GM04504 (cell line): ENCODE data around the gene IQCK.

ENCODE experiments used
- DNase-seq: peaks from one replicate; pipeline ENCODE4 v3.0.0-alpha.2; 2012; ENCODE audit warnings: low read depth

Gene IQCK

GRCh38 chr16:19860166-19861041, 142.3 kb downstream of the IQCK start:
- DNase-seq, result no peak

DNA sequence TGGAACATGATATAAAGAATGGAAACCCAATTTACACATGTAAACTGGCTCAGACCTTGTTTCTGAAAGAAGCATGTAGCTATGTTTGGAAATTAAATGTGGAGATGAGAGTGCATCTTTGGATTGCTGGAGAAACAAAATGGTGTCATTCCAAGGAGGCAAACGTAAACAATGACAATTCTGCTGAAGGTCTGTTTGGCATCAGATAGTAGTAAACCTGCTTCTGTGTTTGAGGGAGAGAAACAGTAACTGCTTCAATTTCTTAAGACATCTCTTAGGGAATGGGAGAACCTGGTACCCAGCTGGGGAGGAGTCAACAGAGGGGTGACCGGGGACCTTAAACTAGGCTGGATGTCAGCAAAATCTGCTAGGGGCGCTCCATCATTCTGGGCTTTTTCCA, 143.1 kb downstream of the IQCK start:
- no peak for DNase-seq

GRCh38 chr16:19861811-19862327, 143.8 kb downstream of the IQCK start:
- DNase-seq, result no peak

- DNase-seq, result no peak
Measured at GRCh38 chr16:19863990-19864389, 145.9 kb downstream of the IQCK start.

DNA sequence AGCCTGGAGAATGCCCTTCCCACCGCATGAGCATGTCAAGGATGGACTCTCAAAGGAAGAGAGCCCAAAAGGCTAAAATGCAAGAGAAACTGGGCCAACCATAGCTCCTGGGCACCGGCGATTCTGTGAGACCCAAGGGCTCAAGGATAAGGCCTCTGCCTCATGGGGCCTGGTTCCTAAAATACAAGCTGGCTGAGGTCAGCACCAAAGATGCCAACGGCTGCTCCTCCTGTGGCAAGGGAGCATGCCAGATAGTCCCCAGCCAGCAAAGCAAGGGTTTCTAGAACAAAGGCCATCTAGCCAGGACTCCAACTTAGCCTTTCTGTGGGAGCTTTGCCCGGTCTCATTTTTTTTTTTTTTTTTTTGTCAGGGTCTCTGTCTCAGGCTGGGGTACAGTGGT, 146.5 kb downstream of the IQCK start:
- no peak for DNase-seq

GRCh38 chr16:19868421-19868820, 150.3 kb downstream of the IQCK start:
- DNase-seq, result no peak

DNA sequence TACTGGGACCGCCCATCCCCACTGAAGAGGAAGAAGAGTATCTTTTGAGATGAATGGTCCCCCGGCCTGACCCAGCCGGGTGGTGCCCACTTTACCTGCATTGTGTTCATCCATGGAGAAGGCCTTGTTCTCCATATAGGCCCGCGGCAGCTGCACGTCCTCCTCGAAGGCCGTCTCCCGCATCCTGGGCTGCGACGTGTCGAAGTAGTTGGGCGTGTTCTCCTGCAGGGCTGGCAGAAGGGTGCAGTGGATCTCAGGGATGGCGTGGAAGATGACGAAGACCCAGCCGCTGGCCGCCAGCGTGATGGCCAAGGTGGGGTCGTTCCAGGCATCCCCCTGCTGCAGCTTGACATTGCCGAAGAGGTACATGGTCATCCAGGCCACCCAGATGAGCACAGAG, 153.7 kb downstream of the IQCK start:
- no peak for DNase-seq

GRCh38 chr16:19872179-19872863, 154.2 kb downstream of the IQCK start:
- no peak for DNase-seq

DNA sequence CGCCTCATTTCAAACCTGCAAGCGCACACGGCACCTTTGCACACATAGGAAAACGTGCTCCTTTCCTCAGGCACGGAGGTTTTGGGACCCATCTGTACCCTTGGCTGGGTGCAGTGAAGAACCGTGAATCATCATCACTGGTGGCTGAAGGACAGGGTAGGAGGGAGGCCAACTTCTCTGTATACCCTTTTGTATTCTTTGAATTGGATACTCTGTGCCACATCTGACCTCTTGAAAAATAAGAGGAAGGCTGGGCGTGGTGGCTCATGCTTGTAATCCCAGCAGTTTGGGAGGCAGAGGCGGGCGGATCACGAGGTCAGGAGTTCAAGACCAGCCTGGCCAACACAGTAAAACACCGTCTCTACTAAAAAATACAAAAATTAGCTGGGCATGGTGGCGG, 154.9 kb downstream of the IQCK start:
- DNase-seq, result no peak

GRCh38 chr16:19874026-19874425, 156.0 kb downstream of the IQCK start:
- DNase-seq, result no peak

DNA sequence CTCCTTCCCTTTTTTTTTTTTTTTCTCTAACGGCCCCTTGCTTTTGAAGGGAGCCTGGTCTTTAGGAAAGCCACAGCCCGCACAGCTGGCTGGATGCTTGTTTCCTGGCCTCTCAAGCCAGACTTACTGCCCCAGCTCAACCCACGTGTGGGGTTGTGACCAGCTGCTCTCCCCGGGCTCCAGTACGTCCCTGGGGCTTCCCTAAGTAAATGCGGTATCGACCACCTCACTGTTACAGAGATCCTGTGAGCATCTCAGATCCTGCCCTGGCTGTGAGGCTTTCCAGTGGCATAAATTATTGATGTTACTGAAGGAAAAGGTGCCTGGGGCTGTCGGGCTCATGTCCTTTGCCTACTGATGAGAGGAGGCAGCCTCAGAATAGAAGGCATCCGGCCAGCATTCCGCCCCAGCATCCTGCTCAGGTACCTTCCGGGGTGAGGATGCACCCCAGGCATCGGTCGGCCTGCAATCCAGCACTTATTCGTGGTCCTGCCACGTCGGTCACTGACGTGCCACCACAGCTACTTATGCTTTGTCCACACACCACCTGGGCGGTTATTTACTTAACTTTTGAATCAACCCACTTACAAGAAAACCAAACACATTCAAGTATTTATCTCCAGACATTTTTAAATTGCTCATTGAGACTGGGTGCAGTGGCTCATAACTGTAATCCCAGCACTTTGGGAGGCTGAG, 156.9 kb downstream of the IQCK start:
- no peak for DNase-seq

DNA sequence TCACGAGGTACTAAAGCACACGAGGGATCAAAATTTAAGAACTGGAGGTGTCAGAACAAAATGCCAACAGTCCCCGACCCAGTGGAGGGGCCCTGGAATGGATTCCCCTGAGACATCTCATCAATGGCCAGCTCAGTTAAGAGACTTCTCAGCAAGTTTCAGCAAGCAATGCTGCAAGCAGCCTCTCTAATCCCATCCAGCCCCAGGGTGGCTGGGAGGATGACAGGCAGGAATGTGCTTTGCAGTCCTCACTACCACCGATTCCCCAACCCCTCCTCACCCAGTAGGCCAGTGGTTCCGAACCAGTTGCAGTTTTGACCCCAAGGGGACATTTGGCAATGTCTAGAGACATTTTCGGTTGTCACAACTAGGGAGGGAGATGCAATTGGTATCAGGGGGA, 157.8 kb downstream of the IQCK start:
- no peak for DNase-seq

DNA sequence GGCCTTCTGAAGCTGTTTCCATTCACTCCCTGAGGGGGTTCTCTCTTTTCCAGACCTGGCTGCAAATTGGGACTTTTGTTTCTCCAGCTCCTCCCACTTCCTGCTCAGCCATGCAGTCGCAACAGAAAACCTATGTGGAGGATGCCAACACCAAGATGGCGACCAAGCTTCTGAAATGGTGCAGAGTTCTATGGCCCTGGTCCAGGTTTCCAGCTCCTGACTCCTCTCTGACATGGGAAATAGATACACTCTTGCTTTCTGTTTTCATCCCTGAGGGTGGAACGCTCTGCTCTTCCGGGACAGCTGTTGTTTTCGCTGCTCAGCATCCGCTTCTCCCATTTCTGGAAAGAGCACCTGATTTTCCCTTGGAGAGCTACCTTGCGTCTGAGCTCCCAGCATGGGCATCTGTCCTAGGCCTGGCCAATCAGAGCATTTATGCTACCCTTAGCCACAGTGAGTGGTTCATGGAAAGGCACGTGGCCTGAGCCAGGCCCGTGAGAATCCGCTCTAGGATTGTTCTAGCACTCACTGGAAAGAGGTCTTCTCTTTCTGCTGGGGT, 158.5 kb downstream of the IQCK start:
- no peak for DNase-seq

DNA sequence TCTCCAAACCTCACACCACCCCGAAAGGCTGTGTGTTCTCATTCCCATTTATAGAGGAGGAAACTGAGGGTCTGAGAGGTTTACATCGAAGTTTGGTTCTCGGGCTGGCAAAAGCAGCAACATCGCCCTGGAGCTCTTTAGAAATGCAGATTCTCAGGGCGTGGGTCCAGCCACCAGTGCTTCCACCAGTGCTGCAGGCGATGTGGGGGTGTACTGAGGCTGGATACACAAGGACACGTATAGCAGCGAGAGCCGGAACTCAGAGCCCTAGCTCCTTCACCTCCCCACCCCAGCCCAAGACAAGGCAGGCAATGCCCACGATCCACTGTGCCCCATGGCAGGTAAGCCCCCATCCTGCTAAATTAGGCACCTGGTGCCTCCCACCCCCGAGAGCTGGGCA, 160.7 kb downstream of the IQCK start:
- DNase-seq, result no peak

DNA sequence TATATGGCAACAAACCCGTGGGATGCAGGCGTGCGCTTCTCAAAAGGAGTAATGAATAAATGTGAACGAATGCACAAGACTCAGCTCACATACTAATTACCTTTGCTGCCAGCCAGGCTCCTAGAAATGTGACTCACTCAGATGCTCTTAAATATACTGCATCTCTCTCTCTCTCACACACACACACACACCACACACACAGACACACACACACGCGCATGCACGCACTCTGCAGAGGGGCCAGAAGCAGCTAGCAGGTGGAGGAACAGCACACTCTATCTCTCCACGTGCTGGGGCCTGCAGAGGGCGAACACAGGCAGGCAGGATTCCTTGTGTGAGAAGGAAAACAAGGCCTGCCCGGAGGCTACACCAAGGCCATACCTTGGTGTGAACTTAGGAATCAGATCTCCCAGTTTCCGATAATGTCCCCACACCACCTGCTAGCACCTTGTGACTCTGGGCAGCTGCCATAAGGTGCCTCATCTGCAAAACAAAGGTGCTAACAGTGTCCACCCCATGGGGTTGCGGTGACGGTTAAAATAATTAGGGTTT, 161.2 kb downstream of the IQCK start:
- no peak for DNase-seq

GRCh38 chr16:19881028-19881427, 163.0 kb downstream of the IQCK start:
- no peak for DNase-seq

DNA sequence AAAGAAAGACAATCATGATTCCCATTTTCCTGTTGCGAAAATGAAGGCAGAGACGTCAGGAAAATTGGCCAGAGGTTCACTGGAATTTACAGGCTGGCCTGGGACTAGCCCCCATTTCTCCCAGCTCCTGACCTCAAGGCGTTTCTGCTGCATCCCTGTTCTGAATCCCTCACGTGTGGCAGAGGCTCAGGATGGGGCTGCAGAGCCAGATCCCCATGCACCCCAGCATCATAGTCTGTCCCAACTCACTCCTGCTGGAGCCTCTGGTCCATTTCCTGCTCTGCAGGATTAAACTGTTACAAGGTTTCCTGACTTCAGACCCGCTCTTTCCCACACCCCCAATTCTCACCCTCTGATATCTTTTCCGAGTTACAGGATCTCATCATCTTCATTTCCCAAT, 163.7 kb downstream of the IQCK start:
- DNase-seq, result no peak

GRCh38 chr16:19882186-19882585, 164.1 kb downstream of the IQCK start:
- DNase-seq, result no peak

- no peak for DNase-seq
Measured at GRCh38 chr16:19882646-19883045, 164.6 kb downstream of the IQCK start.

- DNase-seq, result no peak
Measured at GRCh38 chr16:19883296-19883965, 165.4 kb downstream of the IQCK start.

GRCh38 chr16:19883966-19884485, 166.0 kb downstream of the IQCK start:
- DNase-seq, result no peak
